AG09319 (cell line): ENCODE data around the gene MRPL54.

Experiments used
- DNase-seq: peaks from one replicate; pipeline ENCODE4 v3.0.0-alpha.2; 2010; ENCODE audit warnings: low read depth; ENCODE audit errors: extremely low read depth
- CTCF ChIP-seq: IDR thresholded peaks from 2 replicates; pipeline ENCODE4 v1.5.1; 2011; ENCODE audit warnings: low read depth, mild to moderate bottlenecking, inconsistent platforms, low read length, moderate library complexity

The MRPL54 gene

GRCh38 chr19:3722443-3723109 lies 39.9 kb upstream of the MRPL54 start:
- DNase-seq = no peak
- TF ChIP-seq CTCF = no peak

- no peak for TF ChIP-seq CTCF
Measured at GRCh38 chr19:3723110-3723488, 39.4 kb upstream of the MRPL54 start.

GRCh38 chr19:3723883-3724282 lies 38.6 kb upstream of the MRPL54 start:
- TF ChIP-seq CTCF = no peak
- DNase-seq = no peak

More at GRCh38 chr19:3723110-3723488, 39.4 kb upstream of the MRPL54 start:
- DNase-seq = no peak

GRCh38 chr19:3725121-3725520 lies 37.4 kb upstream of the MRPL54 start:
- TF ChIP-seq CTCF = no peak
- DNase-seq = no peak

- TF ChIP-seq CTCF = no peak
- no peak for DNase-seq
Measured at GRCh38 chr19:3725640-3726310, 36.7 kb upstream of the MRPL54 start.

- no peak for TF ChIP-seq CTCF
- no peak for DNase-seq
Measured at GRCh38 chr19:3730457-3730958, 32.0 kb upstream of the MRPL54 start.

GRCh38 chr19:3732108-3732507 lies 30.4 kb upstream of the MRPL54 start:
- TF ChIP-seq CTCF = no peak

More at GRCh38 chr19:3732108-3732507, 30.4 kb upstream of the MRPL54 start:
- DNase-seq = no peak
